PC-9 (cell line): ENCODE data around the gene XPO4. TPM values are rescaled to one million over a fixed set of nuclear protein-coding genes. Genes with fewer than 3 reads are reported as not detected.
"Not testable (repeated sequence)": the region's sequence is repeated elsewhere in the genome, so short reads cannot be mapped to it uniquely, and the experiment has no call there.

Source experiments
- Bru-seq: library from RNA; stranded (reverse); fragments of 400-500 nt; gene quantifications from one replicate; lab custom pipeline; 2021; lab: Mats Ljungman, UMichigan
- BruChase-seq, 2 experiments: library from RNA; stranded (reverse); fragments of 400-500 nt; gene quantifications; one replicate each; lab custom pipeline; 2021; lab: Mats Ljungman, UMichigan
- BruUV-seq: library from RNA; stranded (reverse); fragments of 400-500 nt; replicated peaks from 2 replicates; lab custom pipeline; 2021; lab: Mats Ljungman, UMichigan
- CTCF ChIA-PET: fragments of 300-600 bp; sonication (Branson Sonifier 250); formaldehyde crosslinking; loops from one replicate; lab custom pipeline; 2022; ENCODE audit warnings: antibody characterized with exemption; lab: Charles Lee
- POLR2A ChIA-PET: fragments of 300-600 bp; sonication (Branson Sonifier 250); formaldehyde crosslinking; loops from one replicate; lab custom pipeline; 2022; ENCODE audit warnings: antibody characterized with exemption; ENCODE audit not compliant: unreplicated experiment; lab: Charles Lee
- DNase-seq, 2 experiments: peaks; one replicate each; pipeline versions ENCODE4 v3.0.0 to v3.0.0-alpha.2; 2015 to 2022; ENCODE audit warnings: mixed read lengths in 1 of 2
- H2AFZ ChIP-seq: fragments of 200-600 bp; sonication (generic); 2 replicates; pipeline ENCODE4 v1.8.1; 2017; ENCODE audit warnings: antibody characterized with exemption
- H3F3A ChIP-seq: fragments of 200-600 bp; sonication (generic); 2 replicates; pipeline ENCODE4 v1.8.1; 2017; ENCODE audit warnings: antibody characterized with exemption, mild to moderate bottlenecking, low read depth; ENCODE audit not compliant: insufficient read depth
- H3K27ac ChIP-seq: fragments of 200-600 bp; sonication (generic); 2 replicates; pipeline ENCODE4 v1.6.1; 2016; ENCODE audit warnings: mixed run types
- H3K27me3 ChIP-seq: fragments of 200-600 bp; sonication (generic); 2 replicates; pipeline ENCODE4 v1.6.1; 2016; ENCODE audit warnings: low read depth, mixed run types; ENCODE audit not compliant: insufficient read depth
- H3K36me3 ChIP-seq: fragments of 200-600 bp; sonication (generic); 2 replicates; pipeline ENCODE4 v1.6.1; 2016; ENCODE audit warnings: low read depth, mixed run types
- H3K4me1 ChIP-seq: fragments of 200-600 bp; sonication (generic); replicated peaks from 2 replicates; pipeline ENCODE4 v1.6.1; 2016; ENCODE audit warnings: mixed run types; ENCODE audit not compliant: insufficient read depth
- H3K4me2 ChIP-seq: fragments of 200-600 bp; sonication (generic); 2 replicates; pipeline ENCODE4 v1.6.1; 2017; ENCODE audit warnings: mixed run types
- H3K4me3 ChIP-seq: fragments of 200-600 bp; sonication (generic); 2 replicates; pipeline ENCODE4 v1.6.1; 2016; ENCODE audit warnings: mixed run types
- H3K79me2 ChIP-seq: fragments of 200-600 bp; sonication (generic); 2 replicates; pipeline ENCODE4 v1.6.1; 2017; ENCODE audit warnings: low read depth, mixed run types
- H3K9me2 ChIP-seq: fragments of 200-600 bp; sonication (generic); 2 replicates; pipeline ENCODE4 v1.8.1; 2017; ENCODE audit warnings: mild to moderate bottlenecking; ENCODE audit not compliant: insufficient read depth
- H3K9me3 ChIP-seq: fragments of 200-600 bp; sonication (generic); 2 replicates; pipeline ENCODE4 v1.8.1; 2016; ENCODE audit warnings: low read depth; ENCODE audit not compliant: insufficient read depth
- H4K20me1 ChIP-seq: fragments of 200-600 bp; sonication (generic); 2 replicates; pipeline ENCODE4 v1.8.1; 2017; ENCODE audit not compliant: insufficient read depth
- EZH2 ChIP-seq: fragments of 200-600 bp; sonication (generic); IDR thresholded peaks from 2 replicates; pipeline ENCODE4 v1.8.0; 2017; ENCODE audit warnings: antibody characterized with exemption, low read depth
- intact Hi-C: fragments of 100-400 bp; cut with micrococcal nuclease; formaldehyde crosslinking; loops from one replicate; pipeline ENCODE4 v1.10.0; 2022; ENCODE audit not compliant: unreplicated experiment
- long read RNA-seq: library from polyadenylated mRNA; stranded (forward); transcript quantifications from one replicate; pipeline ENCODE4 v2.0.0, GENCODE V29; 2022
- total RNA-seq: library from RNA; stranded (reverse); gene quantifications from 2 replicates; pipeline ENCODE4 v1.2.3, GENCODE V29; 2021
- TF ChIP-seq, protein P1 (sequence below): fragments of 200-600 bp; sonication (generic); conservative IDR thresholded peaks from 2 replicates; pipeline ENCODE4 v1.6.1; 2017; ENCODE audit warnings: mixed run types, antibody characterized with exemption, mild to moderate bottlenecking, moderate library complexity

XPO4 gene
- total RNA-seq, result 8.3 and 11.1 TPM in 2 replicates
- percentile 79 among the genes with signal in this experiment for Bru-seq, nascent RNA
- BruChase-seq, experiment 1, labeled RNA remaining after a 2-hour chase, result percentile 76 among the genes with signal in this experiment
- percentile 78 among the genes with signal in this experiment for BruChase-seq, experiment 2, labeled RNA remaining after a 6-hour chase
- long read RNA-seq, partial matches to known transcripts, result 2 of 7 reads
- long read RNA-seq, other reads (novel, unspliced or antisense), result 5 of 7 reads

DNA sequence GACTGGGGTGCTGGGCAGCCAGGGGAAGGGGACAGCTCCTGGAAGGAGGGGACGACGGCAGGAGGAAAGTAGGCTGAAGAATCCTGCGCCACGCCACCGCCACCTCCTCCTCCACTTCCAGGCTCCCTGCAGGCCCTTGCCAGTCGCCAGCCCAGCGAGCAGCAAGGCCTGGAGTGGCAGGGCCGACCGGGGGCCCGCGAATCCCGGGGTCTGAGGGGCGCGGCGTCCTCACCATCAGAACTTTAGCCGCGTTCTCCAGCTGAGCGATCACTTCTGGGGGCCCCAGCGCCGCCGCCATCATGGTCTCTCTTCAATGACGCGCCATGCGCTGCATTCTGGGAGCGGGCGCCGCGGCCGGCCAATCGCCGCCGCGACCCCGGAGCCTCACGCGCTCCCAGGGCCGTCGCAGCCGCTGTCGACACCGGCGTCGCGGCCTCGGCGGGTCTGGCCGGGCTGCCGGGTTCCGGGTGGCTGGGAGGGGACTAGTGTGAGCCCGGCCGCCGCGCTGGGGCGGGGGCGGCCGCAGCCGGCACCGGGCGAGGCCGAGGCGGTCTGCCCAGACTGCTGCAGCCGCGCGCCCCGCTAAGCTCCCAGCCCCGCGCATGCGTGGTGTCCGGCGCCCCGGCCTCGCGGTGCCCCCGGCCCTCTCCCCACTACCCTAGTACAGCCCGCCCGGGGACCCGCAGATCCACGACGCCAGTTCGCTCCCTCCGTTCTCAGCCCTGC, at the start of gene XPO4:
Gene XPO4, minus strand, starts transcription at position 309 of the 726 bp plus-strand sequence. Its CDS starts 8 bp downstream, at position 301.
- DNase-seq, result peak; percentile 48 to 64
- intact Hi-C loops, result no loop called here
- H3K27ac ChIP-seq, result peak within 1 kb of the TSS; percentile 60
- peaks cover 15% of the 10 kb centered on the region; the same call in 1 of the 2 replicates for H4K20me1 ChIP-seq
- H3K4me3 ChIP-seq, result peak within 1 kb of the TSS; percentile 84
- BruUV-seq, result no TSS peak
- no peaks in the 10 kb centered on the region for H3K36me3 ChIP-seq
- H3K9me2 ChIP-seq, result no peaks in the 10 kb centered on the region
- peaks cover 10% of the 10 kb centered on the region for H3K4me1 ChIP-seq
- POLR2A ChIA-PET, result no interaction called here
- no peaks in the 10 kb centered on the region; the same call in 1 of the 2 replicates for H3F3A ChIP-seq
- peak within 1 kb of the TSS; percentile 93 for H3K4me2 ChIP-seq
- no peak for TF ChIP-seq EZH2
- TF ChIP-seq, protein P1, sequence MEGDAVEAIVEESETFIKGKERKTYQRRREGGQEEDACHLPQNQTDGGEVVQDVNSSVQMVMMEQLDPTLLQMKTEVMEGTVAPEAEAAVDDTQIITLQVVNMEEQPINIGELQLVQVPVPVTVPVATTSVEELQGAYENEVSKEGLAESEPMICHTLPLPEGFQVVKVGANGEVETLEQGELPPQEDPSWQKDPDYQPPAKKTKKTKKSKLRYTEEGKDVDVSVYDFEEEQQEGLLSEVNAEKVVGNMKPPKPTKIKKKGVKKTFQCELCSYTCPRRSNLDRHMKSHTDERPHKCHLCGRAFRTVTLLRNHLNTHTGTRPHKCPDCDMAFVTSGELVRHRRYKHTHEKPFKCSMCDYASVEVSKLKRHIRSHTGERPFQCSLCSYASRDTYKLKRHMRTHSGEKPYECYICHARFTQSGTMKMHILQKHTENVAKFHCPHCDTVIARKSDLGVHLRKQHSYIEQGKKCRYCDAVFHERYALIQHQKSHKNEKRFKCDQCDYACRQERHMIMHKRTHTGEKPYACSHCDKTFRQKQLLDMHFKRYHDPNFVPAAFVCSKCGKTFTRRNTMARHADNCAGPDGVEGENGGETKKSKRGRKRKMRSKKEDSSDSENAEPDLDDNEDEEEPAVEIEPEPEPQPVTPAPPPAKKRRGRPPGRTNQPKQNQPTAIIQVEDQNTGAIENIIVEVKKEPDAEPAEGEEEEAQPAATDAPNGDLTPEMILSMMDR, result no peak
- no peaks in the 10 kb centered on the region for H3K27me3 ChIP-seq
- CTCF ChIA-PET, result no interaction called here
- H2AFZ ChIP-seq, result peak within 1 kb of the TSS; percentile 99
- peaks cover 49% of the 10 kb centered on the region for H3K79me2 ChIP-seq
- no peaks in the 10 kb centered on the region for H3K9me3 ChIP-seq

DNA sequence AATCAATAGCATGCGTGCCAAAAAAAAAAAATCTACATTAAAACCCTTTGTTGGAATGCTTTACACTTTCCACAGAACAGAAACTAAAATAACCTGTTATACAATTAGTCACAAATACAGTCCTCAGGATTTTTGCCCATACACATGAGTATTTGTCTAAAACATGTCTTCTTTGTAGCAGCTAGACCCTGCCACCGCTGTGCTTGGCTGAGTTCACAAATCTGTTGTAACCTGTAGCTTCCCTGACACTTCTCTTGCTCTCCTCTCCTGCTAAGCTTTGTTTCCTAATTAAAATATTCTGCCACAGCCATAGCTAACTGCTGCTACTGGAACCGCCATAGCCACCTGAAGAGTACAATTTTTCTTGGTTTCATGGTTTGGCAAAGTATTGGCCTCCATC, 45.5 kb upstream of the XPO4 start:
- intact Hi-C loops, result not testable (repeated sequence)

DNA sequence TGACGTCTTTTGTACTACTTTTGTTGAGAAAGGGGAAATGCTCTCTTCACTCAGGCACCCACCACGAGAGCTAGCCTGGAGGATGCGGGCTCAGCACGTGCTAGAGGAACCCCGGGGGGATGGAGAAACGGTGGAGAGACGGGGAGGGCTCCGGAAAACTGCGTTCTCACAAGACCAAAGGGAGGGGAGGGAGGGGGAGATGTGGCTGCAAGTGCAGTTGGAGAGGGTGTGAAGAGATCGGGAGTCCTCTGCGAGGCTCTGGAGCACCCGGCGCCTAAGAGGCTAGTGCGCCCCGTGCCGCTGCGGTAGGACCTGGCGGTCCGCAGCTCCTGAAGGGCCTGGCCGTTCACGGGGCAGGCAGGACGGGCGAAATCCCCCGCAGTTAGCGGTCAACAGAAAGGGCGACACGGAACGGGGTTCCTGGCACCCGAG, 43.4 kb upstream of the XPO4 start:
- peaks cover 5% of the 10 kb centered on the region for H3K4me1 ChIP-seq
- ChIA-PET CTCF (no interaction called here), POLR2A (no interaction called here)
- H3K27me3 ChIP-seq, result no peaks in the 10 kb centered on the region
- no peaks in the 10 kb centered on the region for H3F3A ChIP-seq
- H2AFZ ChIP-seq, result no peak overlapping the region
- no peaks in the 10 kb centered on the region for H3K36me3 ChIP-seq
- no peak for DNase-seq
- H4K20me1 ChIP-seq, result no peaks in the 10 kb centered on the region
- BruUV-seq, result no TSS peak
- TF ChIP-seq, protein P1, result no peak
- TF ChIP-seq EZH2, result no peak
- H3K27ac ChIP-seq, result no peak overlapping the region
- no peaks in the 10 kb centered on the region for H3K9me2 ChIP-seq
- intact Hi-C loops, result no loop called here
- H3K9me3 ChIP-seq, result no peaks in the 10 kb centered on the region
- no peak overlapping the region for H3K4me3 ChIP-seq
- H3K79me2 ChIP-seq, result no peaks in the 10 kb centered on the region
- no peak overlapping the region for H3K4me2 ChIP-seq

More for the DNA sequence above, 45.5 kb upstream of the XPO4 start:
- H3K9me3 ChIP-seq, H3K4me2 ChIP-seq, CTCF ChIA-PET, H3K36me3 ChIP-seq, H3K9me2 ChIP-seq, H2AFZ ChIP-seq, H3K27ac ChIP-seq, H3K4me1 ChIP-seq, H4K20me1 ChIP-seq, POLR2A ChIA-PET, H3K4me3 ChIP-seq, BruUV-seq, H3K27me3 ChIP-seq, DNase-seq, H3F3A ChIP-seq, H3K79me2 ChIP-seq: not testable (repeated sequence)
